ENCODE results near the gene MAD1L1. TPM values are rescaled to one million over a fixed set of nuclear protein-coding genes. Genes with fewer than 3 reads are reported as not detected.
A peak's percentile ranks its signal among the peaks of the same experiment; 100 is the strongest.

Gene MAD1L1
- total RNA-seq, 1 experiment from 2014 or later = 50.8 TPM

GRCh38 chr7:1814089-1814811, 418.5 kb downstream of the MAD1L1 start:
- Histone ChIP-seq H2AFZ (no peak overlapping the region), H3K4me2 (no peak overlapping the region), H3K4me1 (replicated peaks; ENCODE audit: insufficient read depth) (no peaks in the 10 kb centered on the region), H3F3A (ENCODE audit: insufficient read depth, low read depth) (peaks cover 5% of the 10 kb centered on the region; the same call in 1 of the 2 replicates), H3K9me3 (ENCODE audit: insufficient read depth, low read depth) (no peaks in the 10 kb centered on the region), H3K27ac (no peak overlapping the region), H3K4me3 (no peak overlapping the region), H3K36me3 (ENCODE audit: low read depth) (no peaks in the 10 kb centered on the region), H3K79me2 (ENCODE audit: low read depth) (no peaks in the 10 kb centered on the region), H3K9me2 (ENCODE audit: insufficient read depth) (no peaks in the 10 kb centered on the region), H4K20me1 (ENCODE audit: insufficient read depth) (no peaks in the 10 kb centered on the region), H3K27me3 (ENCODE audit: insufficient read depth, low read depth) (no peaks in the 10 kb centered on the region)
- no TSS peak for BruUV-seq (replicated peaks)
- ChIA-PET POLR2A (ENCODE audit: unreplicated experiment) (no interaction called here), CTCF (no interaction called here)
- DNase-seq = no peak
- TF ChIP-seq EZH2 (IDR thresholded peaks at IDR 0.05; ENCODE audit: low read depth) = no peak
- intact Hi-C loops (cut with micrococcal nuclease; ENCODE audit: unreplicated experiment) = no loop called here

DNA sequence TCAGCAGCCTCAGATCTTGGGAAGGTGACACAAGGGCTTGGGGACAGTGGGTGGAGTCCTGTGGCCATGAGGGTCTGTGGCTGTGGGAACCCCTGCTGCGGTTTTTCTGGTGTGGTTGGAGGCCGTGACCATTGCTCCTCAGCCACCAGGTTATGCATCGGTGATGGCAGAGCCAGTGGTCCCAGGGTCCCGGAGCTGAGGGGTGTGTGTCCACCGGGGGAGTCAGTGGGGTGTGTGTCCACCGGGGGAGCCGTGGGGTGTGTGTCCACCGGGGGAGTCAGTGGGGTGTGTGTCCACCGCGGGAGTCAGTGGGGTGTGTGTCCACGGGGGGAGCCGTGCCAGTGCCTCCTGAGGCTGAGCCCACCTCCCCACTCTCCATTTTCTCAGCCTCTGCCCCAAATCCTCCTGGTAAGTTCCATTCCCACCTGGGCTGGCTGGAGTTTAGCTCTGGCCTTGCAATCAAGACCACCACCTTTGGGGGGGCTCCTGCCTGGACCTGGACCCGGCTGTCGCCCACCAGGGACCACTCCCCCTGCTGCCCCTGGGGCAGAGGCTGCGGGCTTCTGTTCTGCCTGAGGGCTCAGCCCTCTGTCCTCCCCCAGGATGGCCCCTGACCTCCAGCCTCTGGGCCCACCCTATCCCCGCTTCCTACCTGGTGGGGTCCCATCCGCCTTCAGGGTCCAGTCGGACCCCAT, 419.2 kb downstream of the MAD1L1 start:
- intact Hi-C loops (cut with micrococcal nuclease; ENCODE audit: unreplicated experiment) = no loop called here
- TF ChIP-seq CTCF (conservative IDR thresholded peaks at IDR 0.05) = no peak
- no peak for TF ChIP-seq EZH2 (IDR thresholded peaks at IDR 0.05; ENCODE audit: low read depth)
- POLR2A ChIA-PET (ENCODE audit: unreplicated experiment) = no interaction called here
- Histone ChIP-seq H3F3A (ENCODE audit: insufficient read depth, low read depth) (peaks cover 5% of the 10 kb centered on the region; the same call in 1 of the 2 replicates), H3K9me2 (ENCODE audit: insufficient read depth) (no peaks in the 10 kb centered on the region), H3K4me1 (replicated peaks; ENCODE audit: insufficient read depth) (no peaks in the 10 kb centered on the region), H2AFZ (no peak overlapping the region), H3K9me3 (ENCODE audit: insufficient read depth, low read depth) (no peaks in the 10 kb centered on the region), H3K79me2 (ENCODE audit: low read depth) (no peaks in the 10 kb centered on the region), H3K4me3 (no peak overlapping the region), H4K20me1 (ENCODE audit: insufficient read depth) (no peaks in the 10 kb centered on the region), H3K27ac (no peak overlapping the region), H3K4me2 (no peak overlapping the region), H3K36me3 (ENCODE audit: low read depth) (no peaks in the 10 kb centered on the region), H3K27me3 (ENCODE audit: insufficient read depth, low read depth) (no peaks in the 10 kb centered on the region)
- CTCF ChIA-PET = no interaction called here
- DNase-seq = no peak
- no TSS peak for BruUV-seq (replicated peaks)

- Histone ChIP-seq H3K27me3 (ENCODE audit: insufficient read depth, low read depth) (no peaks in the 10 kb centered on the region), H4K20me1 (ENCODE audit: insufficient read depth) (no peaks in the 10 kb centered on the region), H3K4me2 (no peak overlapping the region), H3K36me3 (ENCODE audit: low read depth) (no peaks in the 10 kb centered on the region), H2AFZ (no peak overlapping the region), H3K27ac (no peak overlapping the region), H3K9me2 (ENCODE audit: insufficient read depth) (no peaks in the 10 kb centered on the region), H3K9me3 (ENCODE audit: insufficient read depth, low read depth) (no peaks in the 10 kb centered on the region), H3K4me3 (no peak overlapping the region), H3K79me2 (ENCODE audit: low read depth) (no peaks in the 10 kb centered on the region), H3F3A (ENCODE audit: insufficient read depth, low read depth) (peaks cover 5% of the 10 kb centered on the region; the same call in 1 of the 2 replicates), H3K4me1 (replicated peaks; ENCODE audit: insufficient read depth) (no peaks in the 10 kb centered on the region)
- intact Hi-C loops (cut with micrococcal nuclease; ENCODE audit: unreplicated experiment) = no loop called here
- peak; percentile 37 for TF ChIP-seq CTCF (conservative IDR thresholded peaks at IDR 0.05)
- TF ChIP-seq EZH2 (IDR thresholded peaks at IDR 0.05; ENCODE audit: low read depth) = no peak
- ChIA-PET CTCF (no interaction called here), POLR2A (ENCODE audit: unreplicated experiment) (no interaction called here)
- no peak for DNase-seq
- no TSS peak for BruUV-seq (replicated peaks)
These were observed 420.0 kb downstream of the MAD1L1 start for GRCh38 chr7:1812509-1813393.

Measured in PC-9 (cell line).